ENCODE results near the gene SGK2. TPM values are rescaled to one million over a fixed set of nuclear protein-coding genes. Genes with fewer than 3 reads are reported as not detected.

The SGK2 gene
- total and polyA plus RNA-seq, 9 of the 15 experiments (the other 6 are each of a cell fraction or from before 2014, with no cell fraction given) = 0.07 to 0.31 (median 0.15) TPM; not detected in 2

GRCh38 chr20:43537921-43538877 is 20.6 kb upstream of the SGK2 start (continued):
- TF ChIP-seq CLOCK (CRISPR knock-in tag; IDR thresholded peaks at IDR 0.05; ENCODE audit: borderline replicate concordance) (no peak), SMARCE1 (IDR thresholded peaks at IDR 0.05) (peak; percentile 87), TAF15 (IDR thresholded peaks at IDR 0.05; ENCODE audit: low read depth, low read length) (no peak), CC2D1A (IDR thresholded peaks at IDR 0.05) (peak; percentile 46; the same call in 1 of the 2 replicates), DEAF1 (CRISPR knock-in tag; IDR thresholded peaks at IDR 0.05) (peak; percentile 78; the same call in 1 of the 2 replicates), ZNF133 (CRISPR knock-in tag; IDR thresholded peaks at IDR 0.05) (no peak), PHB2 (IDR thresholded peaks at IDR 0.05; ENCODE audit: low read depth) (peak; percentile 29; the same call in 1 of the 2 replicates), RBM17 (IDR thresholded peaks at IDR 0.05; ENCODE audit: borderline replicate concordance, low read depth, low read length) (no peak), THRA (IDR thresholded peaks at IDR 0.05) (no peak), CTBP1 (IDR thresholded peaks at IDR 0.05; ENCODE audit: borderline replicate concordance) (peak; percentile 89; the same call in 1 of the 2 replicates), ARNT (IDR thresholded peaks at IDR 0.05) (no peak), POLR2H (tag; IDR thresholded peaks at IDR 0.05; ENCODE audit: low read depth) (no peak), ZMIZ1 (IDR thresholded peaks at IDR 0.05; ENCODE audit: low read depth in 2 of 2, low read length in 2 of 2) (peak in 1 of 2 experiments; percentile 83; a peak in 2 of 4 replicates), HDAC1 (IDR thresholded peaks at IDR 0.05) (peak in 1 of 2 experiments; percentile 63; a peak in 2 of 4 replicates)
- TF ChIP-seq, protein P1, sequence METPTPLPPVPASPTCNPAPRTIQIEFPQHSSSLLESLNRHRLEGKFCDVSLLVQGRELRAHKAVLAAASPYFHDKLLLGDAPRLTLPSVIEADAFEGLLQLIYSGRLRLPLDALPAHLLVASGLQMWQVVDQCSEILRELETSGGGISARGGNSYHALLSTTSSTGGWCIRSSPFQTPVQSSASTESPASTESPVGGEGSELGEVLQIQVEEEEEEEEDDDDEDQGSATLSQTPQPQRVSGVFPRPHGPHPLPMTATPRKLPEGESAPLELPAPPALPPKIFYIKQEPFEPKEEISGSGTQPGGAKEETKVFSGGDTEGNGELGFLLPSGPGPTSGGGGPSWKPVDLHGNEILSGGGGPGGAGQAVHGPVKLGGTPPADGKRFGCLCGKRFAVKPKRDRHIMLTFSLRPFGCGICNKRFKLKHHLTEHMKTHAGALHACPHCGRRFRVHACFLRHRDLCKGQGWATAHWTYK (CRISPR knock-in tag; IDR thresholded peaks at IDR 0.05) = no peak

Measured in K562 (cell line).